Upper lobe of left lung (tissue), 6 donors: ENCODE results near the gene TMEM131L. TPM values are rescaled to one million over a fixed set of nuclear protein-coding genes. Genes with fewer than 3 reads are reported as not detected.
A peak's percentile ranks its signal among the peaks of the same experiment; 100 is the strongest.

ENCODE experiments used
- ATAC-seq, 2 donors: fragments of 200-7000 bp; cut with Tn5 transposase; one replicate each; pipeline ENCODE4 v1.9.1; 2022; ENCODE audit warnings: mild to moderate bottlenecking in 2 of 2, moderate library complexity in 2 of 2; ENCODE audit not compliant: low FRiP score in 2 of 2
- DNase-seq, 2 donors: peaks; one replicate each; pipeline ENCODE4 v3.0.0-alpha.2; 2019 to 2020
- H3K27ac ChIP-seq, 4 donors: fragments of 200-600 bp; sonication (generic); one replicate each; pipeline ENCODE4 v1.5.1; 2016 to 2019
- H3K27me3 ChIP-seq, 4 donors: fragments of 200-600 bp; sonication (generic); one replicate each; pipeline ENCODE4 v1.5.1; 2017 to 2019
- H3K36me3 ChIP-seq, 4 donors: fragments of 200-600 bp; sonication (generic); one replicate each; pipeline ENCODE4 v1.5.1; 2016 to 2019
- H3K4me1 ChIP-seq, 4 donors: fragments of 200-600 bp; sonication (generic); one replicate each; pipeline ENCODE4 v1.5.1; 2018 to 2019
- H3K4me3 ChIP-seq, 4 donors: fragments of 200-600 bp; sonication (generic); one replicate each; pipeline ENCODE4 v1.5.1; 2017 to 2019; ENCODE audit warnings: mild to moderate bottlenecking in 2 of 4, moderate library complexity in 1 of 4
- H3K9me3 ChIP-seq, 4 donors: fragments of 200-600 bp; sonication (generic); one replicate each; pipeline ENCODE4 v1.5.1; 2018 to 2019
- CTCF ChIP-seq, 6 experiments: fragments of 450-650 bp in 4 of 6; fragments of 200-600 bp in 2 of 6; sonication (generic) in 2 of 6; IDR thresholded peaks; one replicate each; pipeline ENCODE4 v1.5.1; 2016 to 2019; ENCODE audit warnings: antibody characterized with exemption in 6 of 6
- EP300 ChIP-seq, 4 donors: sonication (generic); formaldehyde crosslinking; IDR thresholded peaks; one replicate each; pipeline ENCODE4 v1.5.1; 2017; ENCODE audit warnings: antibody characterized with exemption in 4 of 4, control low read depth in 2 of 4
- POLR2A ChIP-seq, 4 donors: fragments of 450-650 bp; IDR thresholded peaks; one replicate each; pipeline ENCODE4 v1.5.1; 2016 to 2017; ENCODE audit warnings: antibody characterized with exemption in 4 of 4, mild to moderate bottlenecking in 2 of 4
- POLR2AphosphoS5 ChIP-seq, 2 donors: sonication (generic); formaldehyde crosslinking; IDR thresholded peaks; one replicate each; pipeline ENCODE4 v1.5.1; 2017; ENCODE audit warnings: antibody characterized with exemption in 2 of 2
- WGBS, 2 donors: methylation state at CpG; one replicate each; pipeline ENCODE4 v1.1.5; 2017 to 2018; 5-methylcytosine and 5-hydroxymethylcytosine counted together
- total RNA-seq, 6 donors: library from RNA; depleted of rRNA in 4 of 6; stranded (reverse); fragments of >200 nt in 4 of 6; gene quantifications; one replicate each; pipeline versions ENCODE4 v1.1.0 to v1.2.1, GENCODE V29; 2016 to 2021
- donor health status: DM: no; HTN: no; CAD: no; lungs with moderate emphysema.
- donor health status: DM: no; HTN: yes; CAD: no; lungs with severe emphysema.

Gene TMEM131L
- total RNA-seq, 6 donors from 2014 or later: 12.3 to 28.8 (median 19.5) TPM

GRCh38 chr4:153489856-153490558 lies 23.8 kb downstream of the TMEM131L start:
- H3K27me3 ChIP-seq: no peaks in the 10 kb centered on the region
- no peak overlapping the region for H3K4me3 ChIP-seq
- no peaks in the 10 kb centered on the region for H3K36me3 ChIP-seq
- no peak for TF ChIP-seq POLR2A (IDR thresholded peaks at IDR 0.05)
- TF ChIP-seq EP300 (IDR thresholded peaks at IDR 0.05): no peak
- TF ChIP-seq POLR2AphosphoS5 (IDR thresholded peaks at IDR 0.05): no peak
- TF ChIP-seq CTCF (IDR thresholded peaks at IDR 0.05): no peak
- 70 to 75% methylated on average over 7 of the region's 7 CpGs for WGBS, 2 donors
- H3K27ac ChIP-seq: peak overlapping the region in 3 of 4 donors; percentile 79 to 86 (median 82)
- peaks cover 25 to 49% (median 40%) of the 10 kb centered on the region in 4 donors for H3K4me1 ChIP-seq
- ATAC-seq: no peak
- H3K9me3 ChIP-seq: no peaks in the 10 kb centered on the region
- DNase-seq: no peak

- Histone ChIP-seq H3K4me1 (peaks cover 25 to 49% (median 40%) of the 10 kb centered on the region in 4 donors), H3K9me3 (no peaks in the 10 kb centered on the region), H3K27ac (no peak overlapping the region), H3K4me3 (no peak overlapping the region), H3K36me3 (no peaks in the 10 kb centered on the region), H3K27me3 (no peaks in the 10 kb centered on the region)
- WGBS, 2 donors: 79 to 90% methylated on average over 8 of the region's 8 CpGs
- DNase-seq (no peak), ATAC-seq (no peak)
- TF ChIP-seq EP300 (IDR thresholded peaks at IDR 0.05): no peak
- TF ChIP-seq CTCF (IDR thresholded peaks at IDR 0.05): no peak
- TF ChIP-seq POLR2AphosphoS5 (IDR thresholded peaks at IDR 0.05): no peak
- TF ChIP-seq POLR2A (IDR thresholded peaks at IDR 0.05): no peak
Observed at GRCh38 chr4:153490985-153491483, 24.9 kb downstream of the TMEM131L start.

GRCh38 chr4:153494562-153494961 lies 28.4 kb downstream of the TMEM131L start:
- peaks cover 0 to 20% (median 10%) of the 10 kb centered on the region in 4 donors for H3K4me1 ChIP-seq
- TF ChIP-seq EP300 (IDR thresholded peaks at IDR 0.05) (no peak), POLR2AphosphoS5 (IDR thresholded peaks at IDR 0.05) (no peak), CTCF (IDR thresholded peaks at IDR 0.05) (no peak), POLR2A (IDR thresholded peaks at IDR 0.05) (no peak)
- no peaks in the 10 kb centered on the region for H3K9me3 ChIP-seq
- H3K27ac ChIP-seq: no peak overlapping the region
- no peaks in the 10 kb centered on the region for H3K27me3 ChIP-seq
- WGBS, 2 donors: 80 to 86% methylated on average over 10 of the region's 10 CpGs
- ATAC-seq (no peak), DNase-seq (no peak)
- no peak overlapping the region for H3K4me3 ChIP-seq
- H3K36me3 ChIP-seq: no peaks in the 10 kb centered on the region

- H3K27ac ChIP-seq: no peak overlapping the region
- no peaks in the 10 kb centered on the region for H3K9me3 ChIP-seq
- no peaks in the 10 kb centered on the region for H3K36me3 ChIP-seq
- TF ChIP-seq CTCF (IDR thresholded peaks at IDR 0.05) (no peak), POLR2AphosphoS5 (IDR thresholded peaks at IDR 0.05) (no peak), POLR2A (IDR thresholded peaks at IDR 0.05) (no peak), EP300 (IDR thresholded peaks at IDR 0.05) (no peak)
- H3K27me3 ChIP-seq: no peaks in the 10 kb centered on the region
- WGBS, 2 donors: 84 to 87% methylated on average over 9 of the region's 9 CpGs
- DNase-seq (no peak), ATAC-seq (no peak)
- no peak overlapping the region for H3K4me3 ChIP-seq
- peaks cover 0 to 11% (median 5%) of the 10 kb centered on the region in 4 donors for H3K4me1 ChIP-seq
Observed at GRCh38 chr4:153495480-153496193, 29.5 kb downstream of the TMEM131L start.
